Osteoblast (primary cell): ENCODE data around the gene DBET. TPM values are rescaled to one million over a fixed set of nuclear protein-coding genes. Genes with fewer than 3 reads are reported as not detected.
A peak's percentile ranks its signal among the peaks of the same experiment; 100 is the strongest.
"Not testable (repeated sequence)": the region's sequence is repeated elsewhere in the genome, so short reads cannot be mapped to it uniquely, and the experiment has no call there.

Source experiments
- DNase-seq: peaks from one replicate; pipeline ENCODE4 v3.0.0; 2011; ENCODE audit warnings: low spot score, mixed read lengths; ENCODE audit not compliant: insufficient read length; ENCODE audit errors: missing footprints
- H2AFZ ChIP-seq: 2 replicates; pipeline ENCODE4 v1.6.0; 2011; ENCODE audit warnings: mild to moderate bottlenecking, low read length
- H3K27ac ChIP-seq: 2 replicates; pipeline ENCODE4 v1.5.1; 2011; ENCODE audit warnings: mild to moderate bottlenecking, low read depth, low read length, moderate library complexity
- H3K27me3 ChIP-seq: 2 replicates; pipeline ENCODE4 v1.6.0; 2012; ENCODE audit warnings: mild to moderate bottlenecking, control low read depth, inconsistent platforms, low read length, moderate library complexity; ENCODE audit not compliant: insufficient read depth
- H3K36me3 ChIP-seq: 2 replicates; pipeline ENCODE4 v1.5.1; 2011; ENCODE audit warnings: mild to moderate bottlenecking, low read length, control low read depth, moderate library complexity; ENCODE audit not compliant: insufficient read depth
- H3K4me1 ChIP-seq: 2 replicates; pipeline ENCODE4 v1.5.1; 2011; ENCODE audit warnings: mild to moderate bottlenecking, low read length, control low read depth, moderate library complexity; ENCODE audit not compliant: insufficient read depth
- H3K4me2 ChIP-seq: 2 replicates; pipeline ENCODE4 v1.6.0; 2011; ENCODE audit warnings: mild to moderate bottlenecking, low read length; ENCODE audit not compliant: insufficient read depth
- H3K4me3 ChIP-seq: fragments of 200-600 bp; sonication (generic); 3 replicates; pipeline ENCODE4 v1.5.1; 2012; ENCODE audit warnings: mild to moderate bottlenecking, low read length, inconsistent platforms; ENCODE audit not compliant: insufficient read depth
- H3K79me2 ChIP-seq: 2 replicates; pipeline ENCODE4 v1.6.0; 2012; ENCODE audit warnings: mild to moderate bottlenecking, low read length, control low read depth, inconsistent platforms; ENCODE audit not compliant: insufficient read depth
- H3K9me3 ChIP-seq: 2 replicates; pipeline ENCODE4 v1.5.1; 2011; ENCODE audit warnings: low read depth, low read length, control low read depth
- H4K20me1 ChIP-seq: 2 replicates; pipeline ENCODE4 v1.6.0; 2012; ENCODE audit warnings: mild to moderate bottlenecking, low read length, control low read depth; ENCODE audit not compliant: insufficient read depth
- total RNA-seq: library from RNA; depleted of rRNA; stranded (reverse); fragments of >200 nt; gene quantifications from 2 replicates; pipeline ENCODE4 v1.2.3, GENCODE V29; 2012

DBET gene
- total RNA-seq, 1 donor: not detected

DNA sequence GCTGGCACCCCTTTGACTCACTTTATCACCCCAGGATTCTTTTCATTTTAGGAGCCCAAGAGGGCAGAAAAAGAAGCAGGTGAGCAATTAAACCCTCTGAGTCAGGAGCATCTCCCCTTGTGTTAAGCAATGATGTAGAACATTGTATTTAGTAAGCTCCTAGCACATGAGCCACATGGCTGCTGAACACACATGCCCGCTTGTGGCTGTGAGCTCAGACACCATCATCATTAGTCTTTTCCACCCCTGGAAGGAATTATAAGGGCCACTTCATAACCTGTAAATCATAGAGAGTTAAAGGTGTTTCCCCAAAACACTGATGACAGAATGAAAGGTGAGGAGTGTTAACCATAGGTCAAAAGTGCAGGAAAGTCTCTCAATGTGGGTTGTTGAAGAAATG is 37.2 kb downstream of the DBET start:
- not testable (repeated sequence) for H2AFZ ChIP-seq, H3K4me1 ChIP-seq, H3K4me3 ChIP-seq, H3K4me2 ChIP-seq, H3K9me3 ChIP-seq, H3K79me2 ChIP-seq, H3K27ac ChIP-seq, H3K27me3 ChIP-seq, H3K36me3 ChIP-seq, H4K20me1 ChIP-seq, DNase-seq

DNA sequence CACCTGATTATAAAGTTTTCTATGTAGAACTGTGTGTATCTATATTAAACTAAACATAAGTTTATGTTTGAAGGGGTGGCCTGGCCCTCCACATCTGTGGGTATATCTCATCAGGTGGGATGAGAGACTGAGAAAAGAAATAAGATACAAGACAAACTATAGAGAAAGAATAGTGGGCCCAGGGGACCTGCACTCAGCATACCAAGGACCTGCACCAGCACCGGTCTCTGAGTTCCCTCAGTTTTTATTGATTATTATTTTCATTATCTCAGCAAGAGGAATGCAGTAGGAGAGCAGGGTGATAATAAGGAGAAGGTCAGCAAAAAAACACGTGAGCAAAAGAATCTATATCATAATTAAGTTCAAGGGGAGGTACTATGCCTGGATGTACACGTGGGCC is 41.9 kb downstream of the DBET start:
- H2AFZ ChIP-seq, H3K36me3 ChIP-seq, H3K9me3 ChIP-seq, H4K20me1 ChIP-seq, DNase-seq, H3K27ac ChIP-seq, H3K4me2 ChIP-seq, H3K4me1 ChIP-seq, H3K79me2 ChIP-seq, H3K27me3 ChIP-seq, H3K4me3 ChIP-seq: not testable (repeated sequence)

- H3K4me1 ChIP-seq, H2AFZ ChIP-seq: not testable (repeated sequence)
Measured at GRCh38 chr4:190106611-190107480, 42.5 kb downstream of the DBET start.

DNA sequence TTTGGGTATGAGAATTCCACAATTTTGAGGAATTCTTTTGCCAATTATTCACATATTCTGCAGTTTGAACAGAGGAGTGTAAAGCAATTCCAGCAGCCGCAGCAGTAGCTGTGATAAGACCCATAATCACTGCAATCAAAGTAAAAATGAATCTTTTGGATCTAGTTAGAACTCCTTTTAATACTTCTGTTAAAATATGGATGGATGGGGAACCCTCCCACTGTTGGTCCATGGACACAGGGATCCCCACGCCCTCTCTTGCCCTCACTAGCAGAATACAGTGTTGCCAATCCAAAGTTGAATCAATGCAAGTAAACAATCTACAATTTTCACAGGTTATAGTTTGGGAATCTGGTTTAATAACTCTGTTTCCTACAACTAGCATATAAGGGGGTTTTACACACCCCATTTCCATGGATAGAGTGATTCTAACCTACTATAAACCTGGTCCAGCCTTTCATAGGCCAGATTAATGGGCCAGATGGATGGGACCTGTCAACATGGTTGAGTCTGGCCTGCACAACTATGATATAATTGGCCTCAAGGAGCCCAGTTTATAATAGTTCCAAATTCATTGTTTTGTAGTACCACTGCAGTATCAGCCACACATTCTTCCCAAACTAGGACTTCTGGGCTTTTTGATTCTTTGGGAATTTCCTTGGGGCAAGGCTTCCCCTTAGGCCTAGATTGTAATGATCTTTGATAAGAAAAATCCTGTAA is 43.6 kb downstream of the DBET start:
- not testable (repeated sequence) for H3K27me3 ChIP-seq, H3K4me2 ChIP-seq, H4K20me1 ChIP-seq, H2AFZ ChIP-seq, H3K36me3 ChIP-seq, H3K4me1 ChIP-seq, H3K4me3 ChIP-seq, H3K9me3 ChIP-seq, H3K79me2 ChIP-seq, H3K27ac ChIP-seq, DNase-seq

More at GRCh38 chr4:190106611-190107480, 42.5 kb downstream of the DBET start:
- not testable (repeated sequence) for H3K79me2 ChIP-seq, H4K20me1 ChIP-seq, H3K27me3 ChIP-seq, H3K36me3 ChIP-seq, H3K9me3 ChIP-seq, H3K4me2 ChIP-seq, H3K27ac ChIP-seq, H3K4me3 ChIP-seq
- peak; percentile 1 for DNase-seq

DNA sequence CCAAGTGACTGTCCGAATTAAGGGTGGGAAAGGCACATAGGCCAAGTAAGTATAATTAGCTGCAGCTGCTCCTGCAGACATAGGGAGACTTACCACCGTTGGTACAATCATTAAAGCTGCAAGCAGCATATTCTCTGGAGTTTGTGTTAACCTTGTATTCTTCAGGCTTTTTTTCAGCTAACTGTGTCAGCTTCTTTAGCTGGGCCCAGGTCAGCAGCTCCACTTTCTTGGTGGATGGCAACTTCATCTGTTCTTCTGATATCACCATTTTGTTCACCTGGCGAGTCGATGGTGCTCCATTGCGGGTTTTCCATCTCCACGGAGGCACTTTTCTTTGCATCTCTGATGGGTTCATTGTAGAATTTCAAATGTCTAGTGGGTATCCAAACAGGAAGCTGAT is 44.5 kb downstream of the DBET start:
- not testable (repeated sequence) for H4K20me1 ChIP-seq, DNase-seq, H3K36me3 ChIP-seq

GRCh38 chr4:190109390-190110011 is 45.2 kb downstream of the DBET start:
- not testable (repeated sequence) for H3K4me2 ChIP-seq, H3K4me3 ChIP-seq, H3K27ac ChIP-seq, H3K36me3 ChIP-seq, H3K4me1 ChIP-seq, DNase-seq, H3K79me2 ChIP-seq, H3K9me3 ChIP-seq, H2AFZ ChIP-seq, H4K20me1 ChIP-seq, H3K27me3 ChIP-seq

More for the DNA sequence above, 44.5 kb downstream of the DBET start:
- not testable (repeated sequence) for H3K27me3 ChIP-seq, H3K27ac ChIP-seq, H3K79me2 ChIP-seq, H3K4me1 ChIP-seq, H3K9me3 ChIP-seq, H2AFZ ChIP-seq, H3K4me3 ChIP-seq, H3K4me2 ChIP-seq

DNA sequence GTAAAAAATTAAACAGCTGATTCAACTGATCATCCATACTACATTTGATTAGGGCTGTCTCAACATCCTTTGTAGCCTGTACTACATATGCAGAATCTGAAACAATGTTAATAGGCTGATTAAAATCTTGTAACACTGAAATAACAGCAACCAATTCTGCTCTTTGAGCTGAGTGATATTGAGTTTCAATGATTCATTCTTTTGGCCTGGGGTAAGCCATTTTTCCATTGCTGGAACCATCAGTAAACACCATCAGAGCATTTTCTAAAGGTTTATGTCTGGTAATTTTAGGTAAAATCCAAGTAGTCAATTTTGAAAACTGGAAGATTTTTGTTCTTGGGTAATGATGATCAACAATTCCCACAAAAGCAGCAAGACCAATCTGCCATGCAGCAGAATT is 45.7 kb downstream of the DBET start:
- not testable (repeated sequence) for H3K79me2 ChIP-seq, H3K4me1 ChIP-seq, H3K27me3 ChIP-seq, H4K20me1 ChIP-seq, H3K4me3 ChIP-seq, H2AFZ ChIP-seq, H3K27ac ChIP-seq, DNase-seq, H3K9me3 ChIP-seq, H3K36me3 ChIP-seq, H3K4me2 ChIP-seq

DNA sequence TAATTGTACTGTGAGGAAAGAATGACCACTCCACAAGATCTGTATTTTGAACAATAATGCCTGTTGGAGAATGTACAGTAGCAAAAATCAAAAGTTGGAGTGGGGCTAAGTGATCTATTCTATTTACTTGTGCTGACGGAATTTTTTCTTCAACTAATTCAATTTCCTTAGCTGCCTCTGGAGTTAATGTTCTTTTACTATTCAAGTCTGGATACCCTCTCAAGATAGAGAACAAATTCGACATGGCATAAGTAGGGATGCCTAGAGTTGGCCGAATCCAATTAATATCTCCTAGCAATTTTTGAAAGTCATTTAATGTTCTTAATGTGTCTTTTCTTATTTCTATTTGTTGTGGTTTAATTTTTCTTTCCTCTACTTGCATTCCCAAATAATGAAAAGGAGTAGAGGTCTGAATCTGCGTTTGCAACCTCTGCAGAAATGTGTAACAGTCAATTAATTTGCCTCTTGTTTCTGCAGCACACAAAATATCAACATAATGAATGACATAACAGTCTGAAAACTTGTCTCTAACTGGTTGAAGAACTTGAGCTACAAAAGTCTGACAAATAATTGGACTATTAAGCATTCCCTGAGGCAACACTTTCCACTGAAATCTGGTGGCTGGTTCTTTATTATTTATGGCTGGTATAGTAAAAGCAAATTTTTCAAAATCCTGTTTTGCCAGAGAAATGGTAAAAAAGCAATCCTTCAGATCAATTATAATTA is 46.4 kb downstream of the DBET start:
- not testable (repeated sequence) for H2AFZ ChIP-seq, H4K20me1 ChIP-seq, H3K4me2 ChIP-seq, H3K9me3 ChIP-seq, H3K79me2 ChIP-seq, DNase-seq, H3K27ac ChIP-seq, H3K36me3 ChIP-seq, H3K4me3 ChIP-seq, H3K27me3 ChIP-seq, H3K4me1 ChIP-seq
